ES-I3 (cell line): ENCODE measurements around the gene PRAMEF25.
"Not testable (repeated sequence)": the region's sequence is repeated elsewhere in the genome, so short reads cannot be mapped to it uniquely, and the experiment has no call there.

Experiments used
- H3K36me3 ChIP-seq: 2 replicates; pipeline ENCODE4 v1.6.1; 2013; ENCODE audit warnings: mild to moderate bottlenecking, low read length, control low read depth, moderate library complexity; ENCODE audit not compliant: insufficient read depth
- H3K4me1 ChIP-seq: 2 replicates; pipeline ENCODE4 v1.6.1; 2013; ENCODE audit warnings: mild to moderate bottlenecking, control low read depth, low read length; ENCODE audit not compliant: insufficient read depth
- H3K9ac ChIP-seq: 2 replicates; pipeline ENCODE4 v1.6.1; 2013; ENCODE audit warnings: low read depth, mild to moderate bottlenecking, low read length, moderate library complexity
- H3K9me3 ChIP-seq: 2 replicates; pipeline ENCODE4 v1.6.1; 2013; ENCODE audit warnings: mild to moderate bottlenecking, low read length, moderate library complexity; ENCODE audit not compliant: control insufficient read depth, insufficient read depth

Gene PRAMEF25

DNA sequence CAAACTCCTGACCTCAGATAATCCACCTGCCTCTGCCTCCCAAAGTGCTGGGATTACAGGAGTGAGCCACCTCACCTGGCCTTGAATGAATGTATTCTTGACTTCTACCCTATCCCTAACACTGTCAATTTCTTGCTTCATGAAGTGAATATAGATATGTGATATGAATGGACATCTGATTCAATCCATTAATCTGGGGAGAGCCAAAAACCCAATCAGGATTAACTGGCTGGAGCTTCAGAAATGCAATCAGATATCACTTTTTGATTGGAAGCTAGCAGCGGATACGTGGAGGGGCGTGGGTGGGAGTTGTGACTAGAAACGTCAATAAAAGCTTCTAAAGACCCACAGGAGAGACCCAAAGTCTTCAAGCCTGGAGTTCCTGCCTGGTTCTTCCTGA, at the start of gene PRAMEF25:
Gene PRAMEF25, plus strand, starts transcription at position 301 of the 400 bp plus-strand sequence. CDS start 2,920 bp downstream, outside the sequence.
- H3K9me3 ChIP-seq, H3K9ac ChIP-seq, H3K4me1 ChIP-seq, H3K36me3 ChIP-seq: not testable (repeated sequence)

DNA sequence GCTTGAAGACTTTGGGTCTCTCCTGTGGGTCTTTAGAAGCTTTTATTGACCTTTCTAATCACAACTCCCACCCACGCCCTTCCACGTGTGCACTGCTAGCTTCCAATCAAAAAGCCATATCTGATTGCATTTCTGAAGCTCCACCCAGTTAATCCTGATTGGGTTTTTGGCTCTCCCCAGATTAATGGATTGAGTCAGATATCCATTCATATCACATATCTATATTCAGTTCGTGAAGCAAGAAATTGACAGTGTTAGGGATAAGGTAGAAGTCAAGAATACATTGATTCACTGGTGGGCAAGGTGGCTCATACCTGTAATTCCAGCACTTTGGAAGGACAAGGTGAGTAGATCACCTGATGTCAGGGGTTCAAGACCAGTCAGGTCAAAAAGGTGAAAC, 14.1 kb upstream of the PRAMEF25 start, which contains the start of gene PRAMEF27:
Gene PRAMEF27, minus strand, starts transcription at position 101 of the 400 bp plus-strand sequence. CDS start 2,916 bp downstream, outside the sequence.
- not testable (repeated sequence) for H3K36me3 ChIP-seq, H3K9ac ChIP-seq, H3K4me1 ChIP-seq, H3K9me3 ChIP-seq

DNA sequence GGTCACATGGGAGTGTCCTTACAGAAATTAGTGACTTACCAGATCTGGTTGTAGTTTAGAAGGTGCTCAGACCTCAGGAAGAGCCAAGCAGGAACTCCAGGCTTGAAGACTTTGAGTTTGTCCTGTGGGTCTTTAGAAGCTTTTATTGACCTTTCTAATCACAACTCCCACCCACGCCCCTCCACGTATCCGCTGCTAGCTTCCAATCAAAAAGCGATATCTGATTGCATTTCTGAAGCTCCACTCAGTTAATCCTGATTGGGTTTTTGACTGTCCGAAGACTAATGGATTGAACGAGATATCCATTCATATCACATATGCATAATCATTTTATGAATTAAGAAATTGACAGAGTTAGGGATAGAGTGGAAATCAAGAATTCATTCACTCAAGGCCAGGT, 46.2 kb downstream of the PRAMEF25 start, which contains the start of gene HNRNPCL2:
Gene HNRNPCL2, minus strand, starts transcription at position 101 of the 400 bp plus-strand sequence. CDS start 454 bp downstream, outside the sequence.
- H3K9me3 ChIP-seq, H3K9ac ChIP-seq, H3K36me3 ChIP-seq, H3K4me1 ChIP-seq: not testable (repeated sequence)
